Lung (tissue), 12 donors: Measurements from ENCODE around the gene LORICRIN. TPM values are rescaled to one million over a fixed set of nuclear protein-coding genes. Genes with fewer than 3 reads are reported as not detected.
"Not testable (repeated sequence)": the region's sequence is repeated elsewhere in the genome, so short reads cannot be mapped to it uniquely, and the experiment has no call there.

Source experiments
- ATAC-seq: fragments of 200-7000 bp; cut with Tn5 transposase; one replicate; pipeline ENCODE4 v1.9.1; 2020; ENCODE audit warnings: moderate number of reproducible peaks; ENCODE audit not compliant: insufficient read depth, low FRiP score
- DNase-seq, 3 donors: peaks; one replicate each; pipeline ENCODE4 v3.0.0-alpha.2; 2013 to 2017
- H3K27ac ChIP-seq, 2 donors: one replicate each; pipeline ENCODE4 v1.5.1; 2013; ENCODE audit warnings: mild to moderate bottlenecking in 2 of 2, moderate library complexity in 2 of 2, control low read depth in 1 of 2, inconsistent platforms in 1 of 2, low read depth in 1 of 2, low read length in 1 of 2
- H3K27me3 ChIP-seq, 3 donors: one replicate each; pipeline ENCODE4 v1.5.1; 2013; ENCODE audit warnings: low read length in 2 of 3; ENCODE audit not compliant: control insufficient read depth in 3 of 3, insufficient read depth in 3 of 3
- H3K36me3 ChIP-seq, 4 donors: one replicate each; pipeline ENCODE4 v1.5.1; 2013; ENCODE audit warnings: low read length in 4 of 4, mild to moderate bottlenecking in 1 of 4, moderate library complexity in 1 of 4; ENCODE audit not compliant: control insufficient read depth in 4 of 4, insufficient read depth in 4 of 4
- H3K4me1 ChIP-seq, 5 donors: one replicate each; pipeline ENCODE4 v1.5.1; 2013; ENCODE audit warnings: low read length in 5 of 5, mild to moderate bottlenecking in 2 of 5, moderate library complexity in 1 of 5; ENCODE audit not compliant: control insufficient read depth in 5 of 5, insufficient read depth in 5 of 5
- H3K4me3 ChIP-seq: one replicate; pipeline ENCODE4 v1.5.1; 2013; ENCODE audit warnings: mild to moderate bottlenecking, control low read depth, moderate library complexity
- H3K9ac ChIP-seq, 2 donors: one replicate each; pipeline ENCODE4 v1.5.1; 2013; ENCODE audit warnings: low read length in 2 of 2, control low read depth in 1 of 2; ENCODE audit not compliant: insufficient read depth in 1 of 2
- H3K9me3 ChIP-seq, 4 donors: one replicate each; pipeline ENCODE4 v1.5.1; 2013; ENCODE audit warnings: low read length in 3 of 4, mild to moderate bottlenecking in 1 of 4, moderate library complexity in 1 of 4; ENCODE audit not compliant: control insufficient read depth in 4 of 4, insufficient read depth in 3 of 4
- CTCF ChIP-seq: IDR thresholded peaks from 2 replicates; pipeline ENCODE4 v1.5.1; 2012; ENCODE audit warnings: mild to moderate bottlenecking; ENCODE audit errors: control extremely low read depth, extremely low read depth
- WGBS, 2 donors: extraction: QIAGEN DNeasy Blood & Tissue Kit; methylation state at CpG; one replicate each; pipeline ENCODE4 v1.1.7; 2013; 5-methylcytosine and 5-hydroxymethylcytosine counted together
- polyA plus RNA-seq, 2 donors: library from polyadenylated mRNA; stranded (reverse); fragments of 200-250 nt; gene quantifications; one replicate each; pipeline ENCODE4 v1.2.1, GENCODE V29; 2013
- total RNA-seq, 2 donors: library from RNA; depleted of rRNA in 1 of 2; stranded (reverse); fragments of >200 nt in 1 of 2; gene quantifications; one replicate each; pipeline ENCODE4 v1.2.1, GENCODE V29; 2014 to 2021
- donor health status: control.
- donor health status: control.
- donor health status: Bipolar disorder and iron deficiency.
- donor health status: healthy.
- donor health status: DM: yes; HTN: yes; CAD: no.

LORICRIN gene
- total and polyA plus RNA-seq, 4 donors, result not detected

- not testable (repeated sequence) for H3K27ac ChIP-seq, H3K4me3 ChIP-seq, H3K27me3 ChIP-seq, H3K36me3 ChIP-seq, H3K9ac ChIP-seq, H3K9me3 ChIP-seq, H3K4me1 ChIP-seq
- TF ChIP-seq CTCF, result peak; percentile 6
- WGBS, 2 donors, result 50 to 57% methylated on average over 16 of the region's 16 CpGs
- peak; percentile 88 for ATAC-seq
- peak; percentile 56 to 60 (median 59) for DNase-seq
Observed at GRCh38 chr1:153223040-153223891, 36.2 kb upstream of the LORICRIN start.

- H3K4me1 ChIP-seq, result peaks cover 0 to 3% (median 0%) of the 10 kb centered on the region in 5 donors
- peaks cover 0 to 2% (median 0%) of the 10 kb centered on the region in 4 donors for H3K9me3 ChIP-seq
- DNase-seq, result no peak
- 65 to 73% methylated on average over 2 of the region's 2 CpGs for WGBS, 2 donors
- no peak for TF ChIP-seq CTCF
- no peaks in the 10 kb centered on the region for H3K36me3 ChIP-seq
- peaks cover 0 to 6% (median 0%) of the 10 kb centered on the region in 3 donors for H3K27me3 ChIP-seq
- H3K4me3 ChIP-seq, result no peak overlapping the region
- no peak for ATAC-seq
- no peak overlapping the region for H3K27ac ChIP-seq
- H3K9ac ChIP-seq, result no peak overlapping the region
Observed at GRCh38 chr1:153227810-153228209, 31.7 kb upstream of the LORICRIN start.

GRCh38 chr1:153228491-153228890 lies 31.0 kb upstream of the LORICRIN start:
- no peak for DNase-seq
- 85 to 88% methylated on average over 1 of the region's 1 CpG for WGBS, 2 donors
- H3K9me3 ChIP-seq, result peaks cover 0 to 2% (median 0%) of the 10 kb centered on the region in 4 donors
- H3K36me3 ChIP-seq, result no peaks in the 10 kb centered on the region
- ATAC-seq, result no peak
- no peak overlapping the region for H3K4me3 ChIP-seq
- no peak for TF ChIP-seq CTCF
- peaks cover 0 to 6% (median 0%) of the 10 kb centered on the region in 3 donors for H3K27me3 ChIP-seq
- no peak overlapping the region for H3K9ac ChIP-seq
- no peak overlapping the region for H3K27ac ChIP-seq
- peaks cover 0 to 3% (median 0%) of the 10 kb centered on the region in 5 donors for H3K4me1 ChIP-seq

- peak; percentile 34 for ATAC-seq
- not testable (repeated sequence) for H3K27me3 ChIP-seq, H3K36me3 ChIP-seq, H3K4me1 ChIP-seq, H3K9me3 ChIP-seq, H3K9ac ChIP-seq, H3K4me3 ChIP-seq, H3K27ac ChIP-seq
- WGBS, 2 donors, result 54 to 67% methylated on average over 12 of the region's 12 CpGs
- peak in 2 of 3 donors; percentile 4 for DNase-seq
Observed at GRCh38 chr1:153229076-153229829, 30.2 kb upstream of the LORICRIN start.
